GM21447 (cell line): Measurements from ENCODE around the gene MAP7D1.
A peak's percentile ranks its signal among the peaks of the same experiment; 100 is the strongest.
"Not testable (repeated sequence)": the region's sequence is repeated elsewhere in the genome, so short reads cannot be mapped to it uniquely, and the experiment has no call there.

Experiments used
- ATAC-seq: cut with Tn5 transposase; IDR thresholded peaks from one replicate; pipeline ENCODE4 v1.9.1; 2021; ENCODE audit not compliant: unreplicated experiment

The MAP7D1 gene

GRCh38 chr1:36199934-36200741 lies 44.2 kb downstream of the MAP7D1 start:
- ATAC-seq, result no peak

GRCh38 chr1:36203027-36203553 lies 47.1 kb downstream of the MAP7D1 start:
- no peak for ATAC-seq

GRCh38 chr1:36203554-36204346 lies 47.8 kb downstream of the MAP7D1 start:
- no peak for ATAC-seq

GRCh38 chr1:36204347-36204909 lies 48.5 kb downstream of the MAP7D1 start:
- ATAC-seq, result no peak

- ATAC-seq, result no peak
Measured at GRCh38 chr1:36206323-36206858, 50.4 kb downstream of the MAP7D1 start.

- ATAC-seq, result no peak
Measured at GRCh38 chr1:36207339-36207738, 51.4 kb downstream of the MAP7D1 start.

GRCh38 chr1:36208978-36209703 lies 53.2 kb downstream of the MAP7D1 start:
- no peak for ATAC-seq

- ATAC-seq, result no peak
Measured at GRCh38 chr1:36211307-36211706, 55.3 kb downstream of the MAP7D1 start.

- no peak for ATAC-seq
Measured at GRCh38 chr1:36211841-36212240, 55.9 kb downstream of the MAP7D1 start.

GRCh38 chr1:36212782-36213181 lies 56.8 kb downstream of the MAP7D1 start:
- no peak for ATAC-seq

- no peak for ATAC-seq
Measured at GRCh38 chr1:36217670-36218069, 61.7 kb downstream of the MAP7D1 start.

- ATAC-seq, result not testable (repeated sequence)
Measured at GRCh38 chr1:36221901-36222300, 65.9 kb downstream of the MAP7D1 start.

GRCh38 chr1:36222481-36223380 lies 66.8 kb downstream of the MAP7D1 start:
- no peak for ATAC-seq

- peak; percentile 29 for ATAC-seq
Measured at GRCh38 chr1:36223381-36223995, 67.5 kb downstream of the MAP7D1 start.

GRCh38 chr1:36223996-36224536 lies 68.1 kb downstream of the MAP7D1 start, which contains the start of gene THRAP3:
THRAP3 (plus strand) TSS chr1:36224443; CDS start chr1:36282564, 58,121 bp downstream.
- ATAC-seq, result peak; percentile 89

GRCh38 chr1:36224537-36225282 lies 68.8 kb downstream of the MAP7D1 start:
- peak; percentile 51 for ATAC-seq

GRCh38 chr1:36225283-36225899 lies 69.4 kb downstream of the MAP7D1 start:
- no peak for ATAC-seq

GRCh38 chr1:36230279-36230678 lies 74.3 kb downstream of the MAP7D1 start:
- ATAC-seq, result not testable (repeated sequence)
